ENCODE data around the gene S100A2. TPM values are rescaled to one million over a fixed set of nuclear protein-coding genes. Genes with fewer than 3 reads are reported as not detected.

Gene S100A2
- polyA plus RNA-seq, 2 of the 4 experiments (the other 2 are of a cell fraction): 5.1 to 15.9 TPM

DNA sequence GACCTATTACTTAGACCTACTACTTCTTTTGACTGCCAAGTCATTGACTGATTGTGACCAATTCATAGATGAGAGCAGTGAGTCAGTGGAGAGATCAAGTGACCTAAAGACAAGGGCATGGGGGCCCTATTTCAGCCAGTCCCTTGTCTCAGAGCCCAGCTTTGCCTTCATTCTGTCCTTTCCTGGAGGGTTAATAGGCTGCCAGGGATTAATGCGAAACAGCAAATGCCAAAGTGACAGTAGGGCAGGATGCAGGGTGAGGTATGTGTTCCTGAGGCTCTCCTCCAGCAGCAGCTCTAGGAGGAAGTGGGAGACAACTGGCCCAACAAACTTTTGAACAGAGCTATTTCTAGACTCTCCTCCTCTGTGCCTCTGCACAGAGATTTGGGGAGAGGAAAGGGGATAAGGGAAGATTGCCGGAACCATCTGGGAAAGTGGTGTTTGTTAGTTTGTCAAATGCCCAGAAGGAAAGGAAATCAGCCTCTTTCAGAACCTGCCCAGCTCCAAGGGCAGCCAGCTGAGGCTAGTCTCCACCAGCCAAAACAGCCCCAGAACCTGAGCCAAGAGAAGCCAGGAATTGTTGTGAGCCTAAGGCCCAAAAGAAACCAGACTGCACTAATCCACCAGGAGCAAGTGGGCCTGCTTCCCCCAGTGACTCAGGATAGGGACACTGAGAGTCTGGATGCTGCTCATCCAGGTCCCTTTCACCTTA, 11.7 kb downstream of the S100A2 start:
- CTCF ChIA-PET: interaction anchor here (0.7 to 16.2 kb wide), 8 partner anchors 9 to 202 kb away, joined by 3 to 141 read pairs (median 12); partner anchors contain the start of genes S100A2, S100A4 and S100A6
- FAIRE-seq (no peak), DNase-seq (ENCODE audit: low read depth in 1 of 2, low spot score in 1 of 2) (no peak), ATAC-seq (no peak)
- Histone ChIP-seq H3K4me2 (no peak overlapping the region), H3K27ac (peak overlapping the region; percentile 42 to 97; a peak in 3 of 6 replicates), H3K4me3 (no peak overlapping the region), H3K4me1 (peaks cover 40% of the 10 kb centered on the region), H3K9me3 (0 out of 3 replicates have a peak, but pooled peaks cover 4% of the 10 kb centered on the region)
- POLR2A ChIA-PET: interaction anchor here (1.2 kb wide), 1 partner anchor 12 kb away, joined by 3 read pairs; no protein-coding TSS in a partner anchor
- 91% methylated on average over 2 of the region's 2 CpGs for WGBS (ENCODE audit: missing lambda C conversion rate)
- TF ChIP-seq HOXA7 (CRISPR knock-in tag; IDR thresholded peaks at IDR 0.05) (no peak), ESRRA (IDR thresholded peaks at IDR 0.05; ENCODE audit: borderline replicate concordance, low read length) (no peak), ZSCAN20 (CRISPR knock-in tag; IDR thresholded peaks at IDR 0.05) (no peak), NFE2L2 (conservative IDR thresholded peaks at IDR 0.05; ENCODE audit: low read length) (no peak), RAD21 (conservative IDR thresholded peaks at IDR 0.05 in 1 of 2, IDR thresholded peaks at IDR 0.05 in 1 of 2) (no peak), TP53 (CRISPR knock-in tag; IDR thresholded peaks at IDR 0.05) (no peak)
- TF ChIP-seq, protein P1, sequence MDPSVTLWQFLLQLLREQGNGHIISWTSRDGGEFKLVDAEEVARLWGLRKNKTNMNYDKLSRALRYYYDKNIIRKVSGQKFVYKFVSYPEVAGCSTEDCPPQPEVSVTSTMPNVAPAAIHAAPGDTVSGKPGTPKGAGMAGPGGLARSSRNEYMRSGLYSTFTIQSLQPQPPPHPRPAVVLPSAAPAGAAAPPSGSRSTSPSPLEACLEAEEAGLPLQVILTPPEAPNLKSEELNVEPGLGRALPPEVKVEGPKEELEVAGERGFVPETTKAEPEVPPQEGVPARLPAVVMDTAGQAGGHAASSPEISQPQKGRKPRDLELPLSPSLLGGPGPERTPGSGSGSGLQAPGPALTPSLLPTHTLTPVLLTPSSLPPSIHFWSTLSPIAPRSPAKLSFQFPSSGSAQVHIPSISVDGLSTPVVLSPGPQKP (IDR thresholded peaks at IDR 0.05; ENCODE audit: low read depth, low read length): no peak

GRCh38 chr1:153553096-153553495, 12.5 kb downstream of the S100A2 start:
- CTCF ChIA-PET: interaction anchor here (1.9 to 16.2 kb wide), 5 partner anchors 10 to 42 kb away, joined by 5 to 141 read pairs (median 41); partner anchors contain the start of genes S100A2 and S100A6
- POLR2A ChIA-PET: interaction anchor here (1.0 to 4.1 kb wide), 4 partner anchors 13 to 80 kb away, joined by 3 to 18 read pairs (median 8); partner anchors contain the start of gene S100A6

More at GRCh38 chr1:153553096-153553495, 12.5 kb downstream of the S100A2 start:
- no peak for ATAC-seq
- no peak overlapping the region for H3K4me3 ChIP-seq
- H3K9me3 ChIP-seq: 0 out of 3 replicates have a peak, but pooled peaks cover under 1% of the 10 kb centered on the region
- peak overlapping the region in 1 of 2 experiments; percentile 97; a peak in 3 of 6 replicates for H3K27ac ChIP-seq
- TF ChIP-seq ZNF302 (CRISPR knock-in tag; IDR thresholded peaks at IDR 0.05) (no peak), GATA3 (IDR thresholded peaks at IDR 0.05; ENCODE audit: borderline replicate concordance) (no peak), CBX8 (IDR thresholded peaks at IDR 0.05) (no peak), ATOH8 (CRISPR knock-in tag; IDR thresholded peaks at IDR 0.05; ENCODE audit: low read depth) (no peak), CTCF (IDR thresholded peaks at IDR 0.05) (no peak), JUNB (IDR thresholded peaks at IDR 0.05) (no peak)
- TF ChIP-seq, protein P2, sequence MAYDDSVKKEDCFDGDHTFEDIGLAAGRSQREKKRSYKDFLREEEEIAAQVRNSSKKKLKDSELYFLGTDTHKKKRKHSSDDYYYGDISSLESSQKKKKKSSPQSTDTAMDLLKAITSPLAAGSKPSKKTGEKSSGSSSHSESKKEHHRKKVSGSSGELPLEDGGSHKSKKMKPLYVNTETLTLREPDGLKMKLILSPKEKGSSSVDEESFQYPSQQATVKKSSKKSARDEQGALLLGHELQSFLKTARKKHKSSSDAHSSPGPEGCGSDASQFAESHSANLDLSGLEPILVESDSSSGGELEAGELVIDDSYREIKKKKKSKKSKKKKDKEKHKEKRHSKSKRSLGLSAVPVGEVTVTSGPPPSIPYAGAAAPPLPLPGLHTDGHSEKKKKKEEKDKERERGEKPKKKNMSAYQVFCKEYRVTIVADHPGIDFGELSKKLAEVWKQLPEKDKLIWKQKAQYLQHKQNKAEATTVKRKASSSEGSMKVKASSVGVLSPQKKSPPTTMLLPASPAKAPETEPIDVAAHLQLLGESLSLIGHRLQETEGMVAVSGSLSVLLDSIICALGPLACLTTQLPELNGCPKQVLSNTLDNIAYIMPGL (CRISPR knock-in tag; IDR thresholded peaks at IDR 0.05; ENCODE audit: borderline replicate concordance): no peak
- 97% methylated on average over 12 of the region's 12 CpGs for WGBS (ENCODE audit: missing lambda C conversion rate)
- DNase-seq (ENCODE audit: low read depth in 1 of 2, low spot score in 1 of 2): no peak
- FAIRE-seq: no peak
- H3K4me1 ChIP-seq: peaks cover 49% of the 10 kb centered on the region
- no peak overlapping the region for H3K4me2 ChIP-seq

Data from A549 (cell line).